ENCODE measurements around the gene NPBWR2.

GRCh38 chr20:64080013-64080812 lies 27.2 kb downstream of the NPBWR2 start, which contains the start of gene OPRL1:
- TF ChIP-seq CTCF (IDR thresholded peaks at IDR 0.05; ENCODE audit: low read length) (no peak), EZH2 (IDR thresholded peaks at IDR 0.05; ENCODE audit: borderline replicate concordance, low read length) (no peak)
